Keratinocyte (primary cell): Measurements from ENCODE around the gene HGFAC. TPM values are rescaled to one million over a fixed set of nuclear protein-coding genes. Genes with fewer than 3 reads are reported as not detected.

Experiments used
- DNase-seq: peaks from one replicate; pipeline ENCODE4 v3.0.0-alpha.2; 2011; ENCODE audit warnings: low read depth, missing footprints, low spot score
- FAIRE-seq: peaks from 2 replicates; lab custom pipeline; 2011; peaks lifted over from hg19 to GRCh38; lab: Jason Lieb, UNC
- H2AFZ ChIP-seq: 2 replicates; pipeline ENCODE4 v1.6.0; 2012; ENCODE audit warnings: low read length, control low read depth, inconsistent platforms; ENCODE audit not compliant: control insufficient read depth
- H3K27ac ChIP-seq: 2 replicates; pipeline ENCODE4 v1.5.1; 2011; ENCODE audit warnings: low read length; ENCODE audit not compliant: control insufficient read depth, insufficient read depth
- H3K27me3 ChIP-seq: 3 replicates; pipeline ENCODE4 v1.6.0; 2011; ENCODE audit warnings: low read length; ENCODE audit not compliant: control insufficient read depth, insufficient read depth; ENCODE audit errors: extremely low read depth
- H3K36me3 ChIP-seq, 2 experiments: 2 replicates in 1 of 2; 3 replicates in 1 of 2; pipeline ENCODE4 v1.5.1; 2011; ENCODE audit warnings: low read length in 2 of 2, mild to moderate bottlenecking in 1 of 2; ENCODE audit not compliant: control insufficient read depth in 2 of 2, insufficient read depth in 2 of 2; ENCODE audit errors: extremely low read depth in 1 of 2
- H3K4me1 ChIP-seq: 3 replicates; pipeline ENCODE4 v1.5.1; 2011; ENCODE audit warnings: low read length; ENCODE audit not compliant: control insufficient read depth, insufficient read depth; ENCODE audit errors: extremely low read depth
- H3K4me2 ChIP-seq: 3 replicates; pipeline ENCODE4 v1.6.0; 2011; ENCODE audit warnings: low read depth, low read length; ENCODE audit not compliant: control insufficient read depth, insufficient read depth; ENCODE audit errors: extremely low read depth
- H3K4me3 ChIP-seq, 3 experiments: fragments of 200-600 bp in 1 of 3; sonication (generic) in 1 of 3; 2 replicates in 2 of 3; 3 replicates in 1 of 3; pipeline ENCODE4 v1.5.1; 2011 to 2016; ENCODE audit warnings: low read length in 3 of 3, mild to moderate bottlenecking in 3 of 3, control low read depth in 2 of 3, inconsistent platforms in 1 of 3, low read depth in 1 of 3, mixed read lengths in 1 of 3, mixed run types in 1 of 3, moderate library complexity in 1 of 3; ENCODE audit not compliant: control insufficient read depth in 2 of 3, insufficient read depth in 2 of 3; ENCODE audit errors: extremely low read depth in 1 of 3
- H3K79me2 ChIP-seq: 2 replicates; pipeline ENCODE4 v1.6.0; 2012; ENCODE audit warnings: low read length; ENCODE audit not compliant: control insufficient read depth, insufficient read depth
- H3K9ac ChIP-seq: 3 replicates; pipeline ENCODE4 v1.6.0; 2011; ENCODE audit warnings: low read length; ENCODE audit not compliant: control insufficient read depth, insufficient read depth; ENCODE audit errors: extremely low read depth
- H3K9me1 ChIP-seq: 3 replicates; pipeline ENCODE4 v1.6.0; 2011; ENCODE audit warnings: low read length; ENCODE audit not compliant: control insufficient read depth, insufficient read depth; ENCODE audit errors: extremely low read depth
- H3K9me3 ChIP-seq: 2 replicates; pipeline ENCODE4 v1.5.1; 2012; ENCODE audit warnings: low read depth, low read length; ENCODE audit not compliant: control insufficient read depth
- H4K20me1 ChIP-seq: 3 replicates; pipeline ENCODE4 v1.6.0; 2011; ENCODE audit warnings: low read length; ENCODE audit not compliant: control insufficient read depth, insufficient read depth; ENCODE audit errors: extremely low read depth
- CTCF ChIP-seq, 3 experiments: IDR thresholded peaks in 1 of 3; conservative IDR thresholded peaks in 1 of 3; optimal IDR thresholded peaks in 1 of 3; 2 replicates in 2 of 3; 3 replicates in 1 of 3; pipeline versions ENCODE3 to v1.5.1; 2011; ENCODE audit warnings: low read length in 3 of 3, mild to moderate bottlenecking in 3 of 3, moderate library complexity in 2 of 3, control low read depth in 1 of 3, inconsistent platforms in 1 of 3; ENCODE audit not compliant: insufficient read depth in 2 of 3; ENCODE audit errors: extremely low read depth in 1 of 3
- EZH2 ChIP-seq: IDR thresholded peaks from one replicate; pipeline ENCODE4 v1.6.1; 2012; ENCODE audit warnings: inconsistent platforms, mild to moderate bottlenecking, low read length, moderate library complexity
- dilution Hi-C: fragments of 300-500 bp; cut with MboI; formaldehyde crosslinking; loops from one replicate; pipeline ENCODE4 v1.7.0; 2020; ENCODE audit warnings: low sequenced_read_pairs; ENCODE audit not compliant: extremely low pct_ligation_motif_present
- polyA plus RNA-seq, 5 experiments: library from polyadenylated mRNA; depleted of rRNA in 3 of 5; stranded (reverse) in 3 of 5; stranded (forward) in 1 of 5; unstranded in 1 of 5; fragments of >200 nt; gene quantifications; 1 replicate in 1 of 5; 2 replicates in 3 of 5; 3 replicates in 1 of 5; pipeline versions ENCODE4 v1.2.1 to v1.2.3, GENCODE V29; 2011 to 2012; ENCODE audit warnings: missing spikeins in 2 of 5, low read depth in 1 of 5, low replicate concordance in 1 of 5

HGFAC gene
- polyA plus RNA-seq, 1 donor (not counting 4 experiments of a cell fraction or from before 2014, with no cell fraction given): not detected

DNA sequence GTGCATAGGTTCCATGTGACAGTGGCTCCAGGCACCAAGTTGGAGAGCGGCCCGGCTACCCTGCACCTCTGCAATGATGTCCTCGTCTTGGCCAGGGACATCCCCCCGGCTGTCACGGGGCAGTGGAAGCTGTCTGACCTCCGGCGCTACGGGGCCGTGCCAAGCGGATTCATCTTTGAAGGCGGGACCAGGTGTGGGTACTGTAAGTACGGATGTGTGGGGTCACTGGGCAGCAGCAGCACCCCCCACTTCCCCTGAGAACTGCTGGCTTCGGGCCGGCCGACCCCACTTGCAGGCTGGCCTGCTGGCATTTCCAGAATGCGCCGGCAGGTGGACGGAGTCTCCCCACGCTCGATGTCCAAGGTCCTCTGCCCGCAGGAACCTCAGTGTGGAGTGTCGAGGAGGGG lies 34.6 kb downstream of the HGFAC start:
- Histone ChIP-seq H3K9me3 (no peaks in the 10 kb centered on the region), H3K27me3 (peaks cover 75% of the 10 kb centered on the region), H3K4me3 (no peak overlapping the region), H4K20me1 (no peaks in the 10 kb centered on the region), H3K79me2 (no peaks in the 10 kb centered on the region), H3K4me2 (no peak overlapping the region), H3K27ac (no peak overlapping the region), H3K9ac (no peak overlapping the region), H2AFZ (no peak overlapping the region), H3K4me1 (no peaks in the 10 kb centered on the region), H3K9me1 (no peaks in the 10 kb centered on the region), H3K36me3 (no peaks in the 10 kb centered on the region)
- FAIRE-seq: no peak
- dilution Hi-C loops: no loop called here
- DNase-seq: no peak
- TF ChIP-seq EZH2 (no peak), CTCF (optimal IDR thresholded peaks at IDR 0.05 in 1 of 3, IDR thresholded peaks at IDR 0.05 in 1 of 3, conservative IDR thresholded peaks at IDR 0.05 in 1 of 3; ENCODE audit: extremely low read depth in 1 of 3, insufficient read depth in 2 of 3, low read length in 3 of 3) (no peak)

GRCh38 chr4:3476936-3477749 lies 35.4 kb downstream of the HGFAC start:
- Histone ChIP-seq H3K4me2 (no peak overlapping the region), H3K9ac (no peak overlapping the region), H3K9me1 (no peaks in the 10 kb centered on the region), H3K4me1 (no peaks in the 10 kb centered on the region), H3K27ac (no peak overlapping the region), H2AFZ (no peak overlapping the region), H3K9me3 (no peaks in the 10 kb centered on the region), H4K20me1 (no peaks in the 10 kb centered on the region), H3K27me3 (peaks cover 74% of the 10 kb centered on the region), H3K79me2 (no peaks in the 10 kb centered on the region), H3K36me3 (no peaks in the 10 kb centered on the region), H3K4me3 (no peak overlapping the region)
- dilution Hi-C loops: no loop called here
- no peak for FAIRE-seq
- no peak for TF ChIP-seq EZH2
- no peak for TF ChIP-seq CTCF (optimal IDR thresholded peaks at IDR 0.05 in 1 of 3, IDR thresholded peaks at IDR 0.05 in 1 of 3, conservative IDR thresholded peaks at IDR 0.05 in 1 of 3; ENCODE audit: extremely low read depth in 1 of 3, insufficient read depth in 2 of 3, low read length in 3 of 3)
- DNase-seq: no peak
